Neutrophil (primary cell): ENCODE data around the gene RAB43.
"Not testable (repeated sequence)": the region's sequence is repeated elsewhere in the genome, so short reads cannot be mapped to it uniquely, and the experiment has no call there.

Source experiments
- H3K27ac ChIP-seq: fragments of 200-600 bp; sonication (generic); 2 replicates; pipeline ENCODE4 v1.5.1; 2016; ENCODE audit warnings: mild to moderate bottlenecking, moderate library complexity
- H3K27me3 ChIP-seq: fragments of 200-600 bp; sonication (generic); 2 replicates; pipeline ENCODE4 v1.6.0; 2016; ENCODE audit warnings: mild to moderate bottlenecking
- H3K36me3 ChIP-seq: fragments of 200-600 bp; sonication (generic); 2 replicates; pipeline ENCODE4 v1.5.1; 2017
- H3K4me1 ChIP-seq, 2 experiments: fragments of 200-600 bp in 1 of 2; sonication (generic) in 1 of 2; 1 replicate in 1 of 2; 2 replicates in 1 of 2; pipeline versions ENCODE4 v1.5.1 to v1.6.1; 2013 to 2016; ENCODE audit warnings: low read depth in 1 of 2, low read length in 1 of 2, mild to moderate bottlenecking in 1 of 2, moderate library complexity in 1 of 2; ENCODE audit not compliant: control insufficient read depth in 1 of 2, insufficient read depth in 1 of 2
- H3K4me3 ChIP-seq, 2 experiments: fragments of 200-600 bp in 1 of 2; sonication (generic) in 1 of 2; 1 replicate in 1 of 2; 2 replicates in 1 of 2; pipeline ENCODE4 v1.5.1; 2013 to 2016; ENCODE audit warnings: low read depth in 1 of 2, low read length in 1 of 2, mild to moderate bottlenecking in 1 of 2, moderate library complexity in 1 of 2
- H3K9me3 ChIP-seq: fragments of 200-600 bp; sonication (generic); 2 replicates; pipeline ENCODE4 v1.5.1; 2016
- TF ChIP-seq, protein P1 (sequence below): fragments of 200-600 bp; sonication (generic); IDR thresholded peaks from 2 replicates; pipeline ENCODE4 v1.5.1; 2016; ENCODE audit warnings: antibody characterized with exemption

RAB43 gene

DNA sequence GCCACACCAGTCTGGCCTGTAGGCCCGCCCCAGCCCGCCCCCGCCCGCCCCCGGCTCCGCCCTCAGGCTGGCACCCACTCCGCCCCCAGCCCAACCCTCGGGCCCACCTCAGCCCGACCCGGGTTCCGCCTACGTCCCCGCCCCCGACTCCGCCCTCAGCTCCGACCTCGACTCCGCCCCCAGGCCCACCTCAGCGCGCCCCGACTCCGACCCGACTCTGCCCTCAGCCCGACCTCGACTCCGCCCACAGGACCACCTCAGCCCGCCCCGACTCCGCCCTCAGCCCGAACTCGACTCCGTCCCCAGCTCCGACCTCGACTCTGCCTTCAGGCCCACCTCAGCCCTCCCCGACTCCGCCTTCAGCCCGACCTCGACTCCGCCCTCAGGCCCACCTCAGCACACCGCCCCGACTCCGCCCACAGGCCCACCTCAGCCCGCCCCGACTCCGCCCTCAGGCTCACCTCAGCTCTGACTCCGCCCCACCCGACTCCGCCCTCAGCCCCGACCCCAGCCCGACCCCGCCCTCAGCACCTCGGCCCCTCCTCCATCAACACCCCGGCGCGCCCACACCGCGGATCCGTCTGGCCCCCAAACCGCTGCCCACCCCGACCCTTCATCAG is at the start of gene RAB43:
RAB43 (minus strand) TSS at position 13 of the 620 bp plus-strand sequence. CDS start 315 bp downstream, outside the sequence.
- peaks cover 30 to 34% of the 10 kb centered on the region in 2 experiments for H3K4me1 ChIP-seq
- peaks cover 23% of the 10 kb centered on the region for H3K36me3 ChIP-seq
- no peaks in the 10 kb centered on the region for H3K9me3 ChIP-seq
- TF ChIP-seq, protein P1, sequence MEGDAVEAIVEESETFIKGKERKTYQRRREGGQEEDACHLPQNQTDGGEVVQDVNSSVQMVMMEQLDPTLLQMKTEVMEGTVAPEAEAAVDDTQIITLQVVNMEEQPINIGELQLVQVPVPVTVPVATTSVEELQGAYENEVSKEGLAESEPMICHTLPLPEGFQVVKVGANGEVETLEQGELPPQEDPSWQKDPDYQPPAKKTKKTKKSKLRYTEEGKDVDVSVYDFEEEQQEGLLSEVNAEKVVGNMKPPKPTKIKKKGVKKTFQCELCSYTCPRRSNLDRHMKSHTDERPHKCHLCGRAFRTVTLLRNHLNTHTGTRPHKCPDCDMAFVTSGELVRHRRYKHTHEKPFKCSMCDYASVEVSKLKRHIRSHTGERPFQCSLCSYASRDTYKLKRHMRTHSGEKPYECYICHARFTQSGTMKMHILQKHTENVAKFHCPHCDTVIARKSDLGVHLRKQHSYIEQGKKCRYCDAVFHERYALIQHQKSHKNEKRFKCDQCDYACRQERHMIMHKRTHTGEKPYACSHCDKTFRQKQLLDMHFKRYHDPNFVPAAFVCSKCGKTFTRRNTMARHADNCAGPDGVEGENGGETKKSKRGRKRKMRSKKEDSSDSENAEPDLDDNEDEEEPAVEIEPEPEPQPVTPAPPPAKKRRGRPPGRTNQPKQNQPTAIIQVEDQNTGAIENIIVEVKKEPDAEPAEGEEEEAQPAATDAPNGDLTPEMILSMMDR, result no peak
- H3K27ac ChIP-seq, result peak within 1 kb of the TSS; percentile 97
- no peaks in the 10 kb centered on the region for H3K27me3 ChIP-seq
- H3K4me3 ChIP-seq, result peak within 1 kb of the TSS; percentile 82 to 90

DNA sequence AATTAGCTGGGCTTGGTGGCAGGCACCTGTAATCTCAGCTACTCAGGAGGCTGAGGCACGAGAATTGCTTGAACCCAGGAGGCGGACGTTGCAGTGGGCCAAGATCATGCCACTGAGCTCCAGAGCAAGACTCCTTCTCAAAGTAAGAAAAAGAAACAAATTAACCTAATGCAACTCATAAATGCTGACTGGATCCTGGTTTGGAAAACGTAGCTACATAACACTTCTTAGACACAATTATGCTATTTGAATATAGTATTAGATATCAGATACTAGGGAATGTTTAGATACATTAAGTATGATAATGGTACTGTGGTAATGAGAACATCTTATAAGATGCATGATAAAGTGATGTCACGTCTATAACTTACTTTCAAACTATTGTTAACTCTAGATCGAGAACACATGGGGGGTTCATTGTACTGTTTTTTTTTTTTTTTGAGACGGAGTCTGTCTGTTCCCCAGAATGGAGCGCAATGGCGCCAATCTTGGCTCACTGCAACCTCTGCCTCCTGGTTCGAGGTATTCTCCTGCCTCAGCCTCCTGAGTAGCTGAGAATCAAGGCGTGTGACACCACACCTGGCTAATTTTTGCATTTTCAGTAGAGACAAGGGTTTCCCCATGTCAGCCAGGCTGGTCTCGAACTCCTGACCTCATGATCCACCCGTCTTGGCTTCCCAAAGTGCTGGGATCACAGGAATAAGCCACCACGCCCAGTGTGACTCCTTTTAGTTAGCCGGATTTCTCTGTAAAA is 45.2 kb upstream of the RAB43 start:
- peaks cover 58% of the 10 kb centered on the region for H3K36me3 ChIP-seq

DNA sequence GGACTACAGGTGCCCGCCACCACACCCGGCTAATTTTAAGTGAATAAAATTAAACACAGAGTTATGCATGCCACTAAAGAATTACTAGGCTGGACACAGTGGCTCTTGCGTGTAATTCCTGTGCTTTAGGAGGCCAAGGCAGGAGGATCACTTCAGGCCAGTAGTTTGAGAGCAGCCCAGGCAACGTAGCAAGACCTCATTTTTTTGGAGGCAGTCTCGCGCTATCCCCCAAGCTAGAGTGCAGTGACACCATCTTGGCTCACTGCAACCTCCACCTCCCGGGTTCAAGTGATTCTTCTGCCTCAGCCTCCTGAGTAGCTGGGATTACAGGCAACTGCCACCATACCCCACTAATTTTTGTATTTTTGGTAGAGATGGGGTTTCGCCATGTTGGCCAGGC is 44.0 kb upstream of the RAB43 start:
- H3K27ac ChIP-seq, H3K9me3 ChIP-seq, H3K27me3 ChIP-seq, H3K4me3 ChIP-seq: not testable (repeated sequence)
- H3K4me1 ChIP-seq, result peaks cover 12 to 14% of the 10 kb centered on the region in 2 experiments
- peaks cover 47% of the 10 kb centered on the region for H3K36me3 ChIP-seq

More for the DNA sequence above, 45.2 kb upstream of the RAB43 start:
- TF ChIP-seq, protein P1, result no peak
- no peak overlapping the region for H3K4me3 ChIP-seq
- no peaks in the 10 kb centered on the region for H3K27me3 ChIP-seq
- peak overlapping the region; percentile 39 for H3K27ac ChIP-seq
- no peaks in the 10 kb centered on the region for H3K9me3 ChIP-seq
- H3K4me1 ChIP-seq, result peaks cover 10 to 11% of the 10 kb centered on the region in 2 experiments

DNA sequence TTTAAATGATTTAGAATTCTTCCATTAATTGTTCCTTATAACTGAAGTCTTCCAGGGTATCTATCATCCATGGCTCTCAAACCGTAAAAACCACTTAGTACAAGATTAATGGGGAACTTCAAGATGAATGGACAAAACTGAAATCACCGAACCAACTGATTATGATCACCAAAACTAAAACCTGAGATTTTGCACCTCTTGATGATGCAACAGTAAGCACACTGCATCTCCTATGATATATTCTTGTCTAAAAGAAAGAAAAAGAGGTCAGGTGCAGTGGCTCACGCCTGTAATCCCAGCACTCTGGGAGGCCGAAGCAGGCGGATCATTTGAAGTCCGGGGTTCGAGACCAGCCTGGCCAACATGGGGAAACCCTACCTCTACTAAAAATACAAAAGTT is 42.9 kb upstream of the RAB43 start:
- H3K27ac ChIP-seq, result no peak overlapping the region
- H3K36me3 ChIP-seq, result peaks cover 36% of the 10 kb centered on the region
- H3K4me3 ChIP-seq, result no peak overlapping the region
- TF ChIP-seq, protein P1, result no peak
- no peaks in the 10 kb centered on the region for H3K27me3 ChIP-seq
- H3K4me1 ChIP-seq, result peaks cover 23 to 25% of the 10 kb centered on the region in 2 experiments
- no peaks in the 10 kb centered on the region for H3K9me3 ChIP-seq

DNA sequence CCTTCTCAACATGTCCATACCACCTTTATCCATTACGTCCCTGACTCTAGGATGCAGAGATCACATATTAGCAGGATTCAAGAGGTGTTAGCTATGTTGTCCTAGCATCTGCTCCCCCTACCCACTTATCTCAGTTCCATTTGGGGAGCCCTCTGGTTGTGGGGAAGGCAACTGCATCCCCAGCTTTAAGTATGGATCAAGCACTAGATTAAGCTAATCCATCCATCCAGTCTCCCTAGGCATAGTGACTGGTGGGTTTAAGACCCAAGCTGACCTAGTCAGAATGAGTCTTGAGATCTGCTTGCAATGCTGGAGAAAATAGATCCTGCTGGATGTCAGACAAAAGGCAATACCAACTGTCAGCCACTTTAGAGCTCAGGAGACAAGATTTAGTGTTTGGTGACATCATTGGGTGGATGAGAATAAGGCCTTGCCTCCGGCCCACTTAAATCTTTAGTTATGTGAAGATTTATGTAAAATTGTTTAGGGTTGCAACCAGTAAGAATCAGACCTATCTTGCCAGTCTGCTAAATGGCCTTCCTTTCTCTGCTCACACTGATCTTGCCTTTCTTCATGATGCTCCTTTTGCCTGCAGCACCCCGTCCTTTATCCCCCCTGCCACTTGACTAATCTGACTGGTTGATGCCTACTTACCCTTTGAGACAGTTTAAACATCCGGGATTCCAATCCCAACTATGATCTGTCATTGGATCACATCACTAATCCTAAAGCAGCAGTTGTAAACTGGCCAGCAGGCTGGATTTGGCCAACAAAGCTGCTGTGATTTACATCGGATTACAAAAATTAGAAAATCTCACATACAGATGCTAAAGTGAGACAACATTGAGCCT is 41.4 kb upstream of the RAB43 start:
- Histone ChIP-seq H3K4me1 (peaks cover 27 to 28% of the 10 kb centered on the region in 2 experiments), H3K27me3 (no peaks in the 10 kb centered on the region), H3K36me3 (peaks cover 34% of the 10 kb centered on the region), H3K9me3 (no peaks in the 10 kb centered on the region), H3K27ac (peak overlapping the region; percentile 100), H3K4me3 (peak overlapping the region in 1 of 2 experiments; percentile 93)
- TF ChIP-seq, protein P1, result no peak
